Memory B cell (primary cell): ENCODE data around the gene MRPL58.
A peak's percentile ranks its signal among the peaks of the same experiment; 100 is the strongest.
"Not testable (repeated sequence)": the region's sequence is repeated elsewhere in the genome, so short reads cannot be mapped to it uniquely, and the experiment has no call there.

Experiments
- ATAC-seq: fragments of 150-1000 bp; cut with Tn5 transposase; 2 replicates; pipeline ENCODE4 v1.10.0; 2021; ENCODE audit warnings: low read depth, mild to moderate bottlenecking, moderate library complexity
- DNase-seq, 2 donors: peaks; one replicate each; pipeline ENCODE4 v3.0.0; 2022; ENCODE audit warnings: low spot score in 2 of 2
- H3K27ac Mint-ChIP-seq: one replicate; pipeline ENCODE4 v1.8.0; 2022; ENCODE audit warnings: mild to moderate bottlenecking, moderate library complexity, mixed read lengths
- H3K27me3 Mint-ChIP-seq: one replicate; pipeline ENCODE4 v1.8.0; 2022; ENCODE audit warnings: mixed read lengths
- H3K36me3 Mint-ChIP-seq: one replicate; pipeline ENCODE4 v1.8.0; 2022; ENCODE audit warnings: mild to moderate bottlenecking, mixed read lengths
- H3K4me1 Mint-ChIP-seq: one replicate; pipeline ENCODE4 v1.8.0; 2022; ENCODE audit warnings: mixed read lengths
- H3K4me3 Mint-ChIP-seq: one replicate; pipeline ENCODE4 v1.8.0; 2022; ENCODE audit warnings: mild to moderate bottlenecking, moderate library complexity, mixed read lengths
- H3K9me3 Mint-ChIP-seq: one replicate; pipeline ENCODE4 v1.8.0; 2022; ENCODE audit warnings: mixed read lengths

MRPL58 gene

DNA sequence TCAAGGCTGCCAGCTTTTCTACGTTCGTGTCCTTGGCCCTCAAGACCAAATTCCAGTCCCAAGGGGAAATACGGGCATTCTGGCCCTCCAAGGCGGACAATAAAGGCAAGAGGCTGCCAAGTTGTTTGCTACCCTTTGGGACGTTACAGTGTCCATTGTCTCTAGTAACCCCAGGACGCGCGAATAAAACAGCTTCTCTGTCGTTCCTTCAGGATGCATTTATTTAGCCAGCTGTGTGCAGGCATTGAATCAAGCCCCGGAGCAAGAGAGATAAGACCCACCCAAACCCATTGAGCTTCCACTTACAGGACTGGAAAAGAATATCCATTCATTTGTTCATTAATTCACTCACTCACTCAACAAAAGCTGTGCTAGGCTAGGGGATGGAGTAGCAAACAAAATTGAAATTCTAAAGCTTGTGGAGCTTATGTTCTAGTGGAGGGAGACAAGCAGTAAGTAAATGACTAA lies 656 bp downstream of the MRPL58 start:
- Mint-ChIP-seq H3K27ac (peak overlapping the region; percentile 89), H3K27me3 (peaks cover 4% of the 10 kb centered on the region), H3K4me1 (peaks cover 22% of the 10 kb centered on the region), H3K36me3 (peaks cover 12% of the 10 kb centered on the region), H3K9me3 (no peaks in the 10 kb centered on the region), H3K4me3 (peak overlapping the region; percentile 91)
- no peak for ATAC-seq
- DNase-seq = no peak

- ATAC-seq = no peak
- no peaks in the 10 kb centered on the region for H3K27me3 Mint-ChIP-seq
- DNase-seq = no peak
- no peak overlapping the region for H3K27ac Mint-ChIP-seq
- no peaks in the 10 kb centered on the region for H3K9me3 Mint-ChIP-seq
- no peak overlapping the region for H3K4me3 Mint-ChIP-seq
- H3K36me3 Mint-ChIP-seq = peaks cover 35% of the 10 kb centered on the region
- H3K4me1 Mint-ChIP-seq = peaks cover 10% of the 10 kb centered on the region
These were observed 6.7 kb downstream of the MRPL58 start for GRCh38 chr17:75019146-75019545.

GRCh38 chr17:75019710-75020109 lies 7.2 kb downstream of the MRPL58 start:
- Mint-ChIP-seq H3K4me3 (no peak overlapping the region), H3K36me3 (peaks cover 35% of the 10 kb centered on the region), H3K4me1 (peaks cover 8% of the 10 kb centered on the region), H3K27ac (no peak overlapping the region), H3K9me3 (no peaks in the 10 kb centered on the region), H3K27me3 (no peaks in the 10 kb centered on the region)
- no peak for DNase-seq
- ATAC-seq = no peak

DNA sequence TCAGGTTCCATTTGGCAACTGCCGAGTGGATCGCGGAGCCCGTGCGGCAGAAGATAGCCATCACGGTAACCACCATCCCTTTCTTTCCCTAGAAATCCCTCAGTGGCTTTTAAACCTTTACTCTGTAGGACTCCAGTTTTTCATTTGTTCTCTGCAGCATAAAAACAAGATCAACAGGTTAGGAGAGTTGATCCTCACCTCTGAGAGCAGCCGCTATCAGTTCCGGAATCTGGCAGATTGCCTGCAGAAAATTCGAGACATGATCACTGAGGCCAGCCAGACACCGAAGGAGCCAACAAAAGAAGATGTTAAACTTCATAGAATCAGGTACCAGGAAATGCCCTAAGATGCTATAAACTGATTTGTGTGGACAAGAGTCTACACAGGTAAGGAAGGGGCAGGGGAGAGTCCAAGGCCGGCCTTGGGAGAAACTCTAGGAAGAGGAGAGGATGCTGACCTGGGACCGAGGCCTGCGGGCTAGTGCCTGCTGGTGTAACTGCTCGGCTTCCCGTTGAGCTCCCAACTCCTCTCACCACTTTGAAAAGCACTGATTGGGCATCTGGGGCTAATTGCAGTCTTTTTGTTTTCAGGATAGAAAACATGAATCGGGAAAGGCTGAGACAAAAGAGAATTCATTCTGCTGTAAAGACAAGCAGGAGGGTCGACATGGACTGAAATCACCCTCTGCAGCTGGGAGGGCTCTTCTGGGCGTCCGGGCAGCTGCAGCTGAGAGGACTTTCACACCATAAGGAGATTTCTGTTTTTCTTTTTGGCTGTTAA lies 8.1 kb downstream of the MRPL58 start:
- Mint-ChIP-seq H3K27me3 (no peaks in the 10 kb centered on the region), H3K4me3 (no peak overlapping the region), H3K9me3 (no peaks in the 10 kb centered on the region), H3K36me3 (peaks cover 29% of the 10 kb centered on the region), H3K4me1 (peaks cover 6% of the 10 kb centered on the region), H3K27ac (no peak overlapping the region)
- DNase-seq (no peak), ATAC-seq (no peak)

- peaks cover 3% of the 10 kb centered on the region for H3K4me1 Mint-ChIP-seq
- H3K9me3 Mint-ChIP-seq = peaks cover 2% of the 10 kb centered on the region
- no peaks in the 10 kb centered on the region for H3K27me3 Mint-ChIP-seq
- DNase-seq = no peak
- H3K36me3 Mint-ChIP-seq = peaks cover 23% of the 10 kb centered on the region
- no peak for ATAC-seq
- no peak overlapping the region for H3K27ac Mint-ChIP-seq
- no peak overlapping the region for H3K4me3 Mint-ChIP-seq
These were observed 12.4 kb downstream of the MRPL58 start for GRCh38 chr17:75024686-75025397.

GRCh38 chr17:75025398-75025734 lies 12.9 kb downstream of the MRPL58 start:
- not testable (repeated sequence) for H3K27me3 Mint-ChIP-seq, H3K4me1 Mint-ChIP-seq, H3K9me3 Mint-ChIP-seq, H3K27ac Mint-ChIP-seq, DNase-seq, ATAC-seq, H3K4me3 Mint-ChIP-seq
- H3K36me3 Mint-ChIP-seq = peaks cover 22% of the 10 kb centered on the region

GRCh38 chr17:75026650-75027049 lies 14.2 kb downstream of the MRPL58 start:
- not testable (repeated sequence) for H3K27me3 Mint-ChIP-seq, H3K4me1 Mint-ChIP-seq, DNase-seq, H3K9me3 Mint-ChIP-seq, H3K4me3 Mint-ChIP-seq, ATAC-seq, H3K27ac Mint-ChIP-seq
- peaks cover 14% of the 10 kb centered on the region for H3K36me3 Mint-ChIP-seq

DNA sequence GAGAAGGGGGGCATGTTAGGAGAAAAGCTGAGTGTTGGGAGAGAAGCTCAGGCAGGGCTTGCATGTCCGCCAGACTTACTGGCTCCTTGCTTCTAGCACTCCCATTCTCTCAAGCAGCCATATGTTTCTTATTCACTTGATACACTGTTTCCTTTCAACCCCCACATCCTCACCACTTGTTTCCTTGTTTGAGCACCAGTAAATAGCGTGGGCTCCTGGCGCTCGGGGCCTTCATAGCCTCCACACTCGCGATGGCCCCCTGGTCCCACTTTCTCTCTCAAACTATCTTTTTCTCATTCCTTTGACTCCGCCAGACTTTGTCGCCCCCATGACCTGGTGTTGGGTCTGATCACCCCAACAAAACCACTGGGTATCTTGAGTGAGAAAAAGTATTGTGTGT lies 17.7 kb downstream of the MRPL58 start:
- Mint-ChIP-seq H3K27ac (no peak overlapping the region), H3K27me3 (no peaks in the 10 kb centered on the region), H3K4me1 (peaks cover 28% of the 10 kb centered on the region), H3K4me3 (no peak overlapping the region), H3K9me3 (peaks cover 4% of the 10 kb centered on the region), H3K36me3 (peaks cover 2% of the 10 kb centered on the region)
- no peak for ATAC-seq
- no peak for DNase-seq

DNA sequence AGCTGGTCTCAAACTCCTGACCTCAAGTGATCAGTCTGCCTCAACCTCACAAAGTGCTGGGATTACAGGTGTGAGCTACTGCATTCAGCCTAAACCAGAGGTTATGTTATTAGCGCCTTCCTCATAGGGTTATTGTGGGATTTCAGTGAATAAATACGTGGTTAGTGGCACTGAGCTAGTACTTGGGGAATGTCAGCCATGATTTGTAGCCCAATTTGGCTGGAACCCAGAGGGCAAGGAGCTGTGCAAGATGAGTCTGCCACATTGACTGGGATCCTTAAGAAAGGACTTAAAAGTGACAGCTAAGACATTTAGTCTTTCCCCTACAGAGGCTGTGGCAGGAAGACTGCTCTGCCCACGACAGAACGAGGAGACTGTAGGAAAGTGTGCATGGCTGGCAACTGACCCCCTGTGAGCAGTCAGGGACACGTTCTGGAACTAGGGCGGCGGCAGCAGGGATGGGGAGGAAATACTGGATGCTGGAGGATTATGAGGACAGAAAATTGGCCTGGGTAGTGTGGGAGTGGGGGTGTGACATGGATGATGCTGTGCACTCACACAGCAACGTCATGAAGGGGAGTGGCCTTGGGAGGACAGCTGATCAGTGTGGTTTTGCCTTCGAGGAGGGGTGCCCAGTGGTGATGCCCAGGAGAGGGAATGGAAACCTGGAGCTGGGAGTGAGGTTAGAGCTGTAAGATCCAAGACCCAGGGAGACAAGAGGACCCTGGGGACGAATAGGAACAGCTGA lies 19.7 kb downstream of the MRPL58 start:
- H3K4me3 Mint-ChIP-seq = peak overlapping the region; percentile 94
- peaks cover 3% of the 10 kb centered on the region for H3K9me3 Mint-ChIP-seq
- peak; percentile 50 for ATAC-seq
- H3K36me3 Mint-ChIP-seq = no peaks in the 10 kb centered on the region
- DNase-seq = peak; percentile 29 to 61
- no peaks in the 10 kb centered on the region for H3K27me3 Mint-ChIP-seq
- peaks cover 26% of the 10 kb centered on the region for H3K4me1 Mint-ChIP-seq
- H3K27ac Mint-ChIP-seq = peak overlapping the region; percentile 58

DNA sequence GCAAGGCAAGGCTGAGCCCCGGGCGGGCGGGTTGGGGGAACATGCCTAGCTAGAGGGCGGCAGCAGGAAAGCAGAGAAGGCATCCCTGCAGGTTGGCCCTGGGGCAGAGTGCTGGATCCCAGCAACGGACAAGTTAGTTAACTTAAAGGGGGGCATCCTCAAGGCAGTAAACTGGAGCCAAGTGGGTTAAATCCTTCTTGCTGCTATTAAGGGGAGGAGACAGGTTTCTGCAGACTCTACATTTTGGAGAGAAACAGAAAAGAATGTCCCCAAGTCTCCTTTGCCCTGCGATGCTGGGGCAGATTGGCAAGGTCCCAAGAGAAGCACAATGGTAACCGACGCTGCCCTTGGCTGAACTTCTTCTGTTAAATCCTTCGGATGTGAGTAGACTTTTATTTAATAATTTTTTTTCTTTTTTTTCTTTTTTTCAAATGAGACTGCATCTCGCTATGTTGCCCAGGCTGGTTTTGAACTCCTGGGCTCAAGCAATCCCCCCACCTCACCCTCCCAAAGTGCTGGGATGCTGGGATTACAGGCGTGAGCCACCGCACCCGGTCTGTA lies 20.3 kb downstream of the MRPL58 start:
- no peaks in the 10 kb centered on the region for H3K36me3 Mint-ChIP-seq
- DNase-seq (no peak), ATAC-seq (peak; percentile 5)
- H3K27ac Mint-ChIP-seq = peak overlapping the region; percentile 58
- peaks cover 3% of the 10 kb centered on the region for H3K9me3 Mint-ChIP-seq
- H3K4me3 Mint-ChIP-seq = peak overlapping the region; percentile 94
- no peaks in the 10 kb centered on the region for H3K27me3 Mint-ChIP-seq
- H3K4me1 Mint-ChIP-seq = peaks cover 26% of the 10 kb centered on the region

GRCh38 chr17:75033346-75034235 lies 21.1 kb downstream of the MRPL58 start:
- peaks cover 26% of the 10 kb centered on the region for H3K4me1 Mint-ChIP-seq
- ATAC-seq (peak; percentile 40), DNase-seq (peak; percentile 71 to 89)
- peak overlapping the region; percentile 94 for H3K4me3 Mint-ChIP-seq
- no peaks in the 10 kb centered on the region for H3K36me3 Mint-ChIP-seq
- peak overlapping the region; percentile 97 for H3K27ac Mint-ChIP-seq
- peaks cover 3% of the 10 kb centered on the region for H3K9me3 Mint-ChIP-seq
- no peaks in the 10 kb centered on the region for H3K27me3 Mint-ChIP-seq

DNA sequence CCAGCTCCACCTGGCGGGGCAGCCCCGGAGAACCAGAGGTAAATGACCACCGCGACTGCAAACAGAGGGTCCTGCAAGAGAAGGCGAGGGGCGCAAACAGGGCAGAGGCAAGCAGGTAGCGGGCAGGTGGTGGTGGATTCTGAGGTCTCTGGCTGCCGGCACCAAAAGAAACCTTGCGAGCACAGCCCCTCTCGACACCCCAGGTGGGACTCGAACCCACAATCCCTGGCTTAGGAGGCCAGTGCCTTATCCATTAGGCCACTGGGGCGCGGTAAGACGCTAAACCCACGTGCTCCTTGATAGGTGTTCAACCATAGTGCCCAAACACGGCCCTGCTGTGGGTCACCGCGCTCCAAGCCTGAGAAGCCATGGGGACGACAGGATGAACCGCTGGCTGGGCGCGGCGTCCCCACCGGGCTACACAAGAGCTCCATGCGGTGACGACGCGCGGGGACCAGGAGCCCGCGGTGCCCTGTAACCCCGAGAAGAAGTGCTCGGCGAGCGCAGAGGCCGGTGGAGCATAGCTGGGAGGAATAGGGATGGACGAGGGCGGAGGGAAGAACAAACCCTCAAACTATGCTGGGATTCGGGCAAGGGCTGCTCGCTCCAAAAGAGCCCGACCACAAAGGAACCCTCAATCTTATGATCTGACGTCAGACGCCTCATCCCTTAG lies 21.9 kb downstream of the MRPL58 start:
- peak overlapping the region; percentile 97 for H3K27ac Mint-ChIP-seq
- DNase-seq (peak; percentile 54 to 79), ATAC-seq (peak; percentile 65)
- no peaks in the 10 kb centered on the region for H3K27me3 Mint-ChIP-seq
- H3K4me3 Mint-ChIP-seq = peak overlapping the region; percentile 94
- peaks cover 26% of the 10 kb centered on the region for H3K4me1 Mint-ChIP-seq
- H3K9me3 Mint-ChIP-seq = peaks cover 3% of the 10 kb centered on the region
- H3K36me3 Mint-ChIP-seq = peaks cover 3% of the 10 kb centered on the region
